Measurements from ENCODE around the gene NR3C2. TPM values are rescaled to one million over a fixed set of nuclear protein-coding genes. Genes with fewer than 3 reads are reported as not detected.

Gene NR3C2
- polyA plus RNA-seq, 1 donor from 2014 or later, result 0.06 TPM

- no peaks in the 10 kb centered on the region for H3K36me3 ChIP-seq (ENCODE audit: insufficient read depth, low read length)
- H3K27me3 ChIP-seq (ENCODE audit: insufficient read depth, low read depth, low read length), result no peaks in the 10 kb centered on the region
- H2AFZ ChIP-seq (ENCODE audit: low read depth, low read length), result no peak overlapping the region
- H4K20me1 ChIP-seq (ENCODE audit: insufficient read depth), result no peaks in the 10 kb centered on the region
- H3K4me3 ChIP-seq (ENCODE audit: low read length), result no peak overlapping the region
- H3K9ac ChIP-seq (ENCODE audit: low read length), result no peak overlapping the region
- TF ChIP-seq TAF1 (IDR thresholded peaks at IDR 0.05; ENCODE audit: low read depth), result no peak
- no peak for TF ChIP-seq CTCF (IDR thresholded peaks at IDR 0.05; ENCODE audit: poor library complexity, severe bottlenecking)
- no peak for TF ChIP-seq POLR2AphosphoS5 (IDR thresholded peaks at IDR 0.05)
- TF ChIP-seq EZH2 (IDR thresholded peaks at IDR 0.05; ENCODE audit: borderline replicate concordance, insufficient read depth, low read length, poor library complexity, severe bottlenecking), result no peak
- TF ChIP-seq, protein P1, sequence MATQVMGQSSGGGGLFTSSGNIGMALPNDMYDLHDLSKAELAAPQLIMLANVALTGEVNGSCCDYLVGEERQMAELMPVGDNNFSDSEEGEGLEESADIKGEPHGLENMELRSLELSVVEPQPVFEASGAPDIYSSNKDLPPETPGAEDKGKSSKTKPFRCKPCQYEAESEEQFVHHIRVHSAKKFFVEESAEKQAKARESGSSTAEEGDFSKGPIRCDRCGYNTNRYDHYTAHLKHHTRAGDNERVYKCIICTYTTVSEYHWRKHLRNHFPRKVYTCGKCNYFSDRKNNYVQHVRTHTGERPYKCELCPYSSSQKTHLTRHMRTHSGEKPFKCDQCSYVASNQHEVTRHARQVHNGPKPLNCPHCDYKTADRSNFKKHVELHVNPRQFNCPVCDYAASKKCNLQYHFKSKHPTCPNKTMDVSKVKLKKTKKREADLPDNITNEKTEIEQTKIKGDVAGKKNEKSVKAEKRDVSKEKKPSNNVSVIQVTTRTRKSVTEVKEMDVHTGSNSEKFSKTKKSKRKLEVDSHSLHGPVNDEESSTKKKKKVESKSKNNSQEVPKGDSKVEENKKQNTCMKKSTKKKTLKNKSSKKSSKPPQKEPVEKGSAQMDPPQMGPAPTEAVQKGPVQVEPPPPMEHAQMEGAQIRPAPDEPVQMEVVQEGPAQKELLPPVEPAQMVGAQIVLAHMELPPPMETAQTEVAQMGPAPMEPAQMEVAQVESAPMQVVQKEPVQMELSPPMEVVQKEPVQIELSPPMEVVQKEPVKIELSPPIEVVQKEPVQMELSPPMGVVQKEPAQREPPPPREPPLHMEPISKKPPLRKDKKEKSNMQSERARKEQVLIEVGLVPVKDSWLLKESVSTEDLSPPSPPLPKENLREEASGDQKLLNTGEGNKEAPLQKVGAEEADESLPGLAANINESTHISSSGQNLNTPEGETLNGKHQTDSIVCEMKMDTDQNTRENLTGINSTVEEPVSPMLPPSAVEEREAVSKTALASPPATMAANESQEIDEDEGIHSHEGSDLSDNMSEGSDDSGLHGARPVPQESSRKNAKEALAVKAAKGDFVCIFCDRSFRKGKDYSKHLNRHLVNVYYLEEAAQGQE (IDR thresholded peaks at IDR 0.05; ENCODE audit: borderline replicate concordance), result no peak
- no peak for TF ChIP-seq SMC3 (conservative IDR thresholded peaks at IDR 0.05; ENCODE audit: poor library complexity)
- TF ChIP-seq RAD21 (conservative IDR thresholded peaks at IDR 0.05), result no peak
- no peak for TF ChIP-seq EP300 (conservative IDR thresholded peaks at IDR 0.05; ENCODE audit: poor library complexity, severe bottlenecking)
- TF ChIP-seq MXI1 (conservative IDR thresholded peaks at IDR 0.05; ENCODE audit: poor library complexity, severe bottlenecking), result no peak
- H3F3A ChIP-seq (ENCODE audit: insufficient read depth, low read length, poor library complexity, severe bottlenecking), result no peaks in the 10 kb centered on the region
- no peak overlapping the region for H3K4me2 ChIP-seq (ENCODE audit: low read length)
- H3K27ac ChIP-seq (ENCODE audit: low read length), result no peak overlapping the region
- H3K9me3 ChIP-seq (ENCODE audit: low read length), result no peaks in the 10 kb centered on the region
- H3K9me2 ChIP-seq (ENCODE audit: insufficient read depth, low read length), result no peaks in the 10 kb centered on the region
- no peaks in the 10 kb centered on the region for H3K79me2 ChIP-seq (replicated peaks; ENCODE audit: insufficient read depth, low read length)
Observed at GRCh38 chr4:148116969-148117368, 325.2 kb downstream of the NR3C2 start.

- H2AFZ ChIP-seq (ENCODE audit: low read depth, low read length), result no peak overlapping the region
- no peak overlapping the region for H3K4me2 ChIP-seq (ENCODE audit: low read length)
- no peaks in the 10 kb centered on the region for H3K27me3 ChIP-seq (ENCODE audit: insufficient read depth, low read depth, low read length)
- no peak overlapping the region for H3K4me3 ChIP-seq (ENCODE audit: low read length)
- H3F3A ChIP-seq (ENCODE audit: insufficient read depth, low read length, poor library complexity, severe bottlenecking), result no peaks in the 10 kb centered on the region
- no peak overlapping the region for H3K27ac ChIP-seq (ENCODE audit: low read length)
- H3K9me3 ChIP-seq (ENCODE audit: low read length), result no peaks in the 10 kb centered on the region
- no peaks in the 10 kb centered on the region for H3K79me2 ChIP-seq (replicated peaks; ENCODE audit: insufficient read depth, low read length)
- H3K9ac ChIP-seq (ENCODE audit: low read length), result no peak overlapping the region
- H3K36me3 ChIP-seq (ENCODE audit: insufficient read depth, low read length), result no peaks in the 10 kb centered on the region
- H3K9me2 ChIP-seq (ENCODE audit: insufficient read depth, low read length), result no peaks in the 10 kb centered on the region
- H4K20me1 ChIP-seq (ENCODE audit: insufficient read depth), result no peaks in the 10 kb centered on the region
- TF ChIP-seq POLR2AphosphoS5 (IDR thresholded peaks at IDR 0.05), result no peak
Observed at GRCh38 chr4:148116264-148116663, 325.9 kb downstream of the NR3C2 start.

DNA sequence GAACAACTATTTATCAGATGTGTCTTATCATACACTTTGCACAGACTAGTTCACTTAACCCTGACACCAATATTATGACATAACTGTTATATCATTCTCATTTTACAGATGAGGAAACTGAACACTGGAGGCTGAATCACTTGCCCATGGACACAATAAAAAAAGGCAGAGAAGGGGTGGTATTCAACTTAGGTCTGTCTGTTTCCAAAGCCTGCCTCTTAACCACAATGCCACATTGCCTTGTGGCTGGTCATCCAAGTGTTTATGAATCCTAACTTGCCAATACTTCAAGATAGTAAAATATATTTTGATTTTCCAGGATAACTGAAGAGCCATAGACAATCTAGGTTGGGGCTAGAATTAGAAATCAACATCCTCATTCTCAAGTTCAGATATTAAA lies 327.8 kb downstream of the NR3C2 start:
- H3K27me3 ChIP-seq (ENCODE audit: insufficient read depth, low read depth, low read length), result no peaks in the 10 kb centered on the region
- H4K20me1 ChIP-seq (ENCODE audit: insufficient read depth), result no peaks in the 10 kb centered on the region
- H3F3A ChIP-seq (ENCODE audit: insufficient read depth, low read length, poor library complexity, severe bottlenecking), result no peaks in the 10 kb centered on the region
- H2AFZ ChIP-seq (ENCODE audit: low read depth, low read length), result no peak overlapping the region
- no peaks in the 10 kb centered on the region for H3K9me3 ChIP-seq (ENCODE audit: low read length)
- TF ChIP-seq POLR2AphosphoS5 (IDR thresholded peaks at IDR 0.05) (no peak), SMC3 (conservative IDR thresholded peaks at IDR 0.05; ENCODE audit: poor library complexity) (no peak), CTCF (IDR thresholded peaks at IDR 0.05; ENCODE audit: poor library complexity, severe bottlenecking) (no peak), RAD21 (conservative IDR thresholded peaks at IDR 0.05) (no peak), EZH2 (IDR thresholded peaks at IDR 0.05; ENCODE audit: borderline replicate concordance, insufficient read depth, low read length, poor library complexity, severe bottlenecking) (no peak), MXI1 (conservative IDR thresholded peaks at IDR 0.05; ENCODE audit: poor library complexity, severe bottlenecking) (no peak)
- no peaks in the 10 kb centered on the region for H3K79me2 ChIP-seq (replicated peaks; ENCODE audit: insufficient read depth, low read length)
- H3K9me2 ChIP-seq (ENCODE audit: insufficient read depth, low read length), result no peaks in the 10 kb centered on the region
- no peak overlapping the region for H3K4me3 ChIP-seq (ENCODE audit: low read length)
- no peak overlapping the region for H3K27ac ChIP-seq (ENCODE audit: low read length)
- H3K36me3 ChIP-seq (ENCODE audit: insufficient read depth, low read length), result no peaks in the 10 kb centered on the region
- H3K9ac ChIP-seq (ENCODE audit: low read length), result no peak overlapping the region
- H3K4me2 ChIP-seq (ENCODE audit: low read length), result no peak overlapping the region

Measured in neural cell (in vitro differentiated cells).